Activated naive CD4-positive, alpha-beta T cell treated with anti-CD3 and anti-CD28 coated beads, Interleukin-2, amount 50 U/mL, for 72 hours (primary cell): ENCODE measurements around the gene PLSCR5. TPM values are rescaled to one million over a fixed set of nuclear protein-coding genes. Genes with fewer than 3 reads are reported as not detected.

Source experiments
- ATAC-seq, 2 donors: fragments of 150-1000 bp; cut with Tn5 transposase; 2 replicates each; pipeline ENCODE4 v1.10.0; 2021; ENCODE audit warnings: mild to moderate bottlenecking in 2 of 2, moderate library complexity in 2 of 2
- DNase-seq, 2 donors: peaks; one replicate each; pipeline ENCODE4 v3.0.0; 2021 to 2022; ENCODE audit warnings: low spot score in 2 of 2
- H3K27ac Mint-ChIP-seq, 2 donors: one replicate each; pipeline ENCODE4 v1.8.0; 2022; ENCODE audit warnings: mild to moderate bottlenecking in 2 of 2, mixed read lengths in 2 of 2
- H3K36me3 Mint-ChIP-seq, 2 donors: one replicate each; pipeline ENCODE4 v1.8.0; 2022; ENCODE audit warnings: mixed read lengths in 2 of 2
- H3K9me3 Mint-ChIP-seq, 2 donors: one replicate each; pipeline ENCODE4 v1.8.0; 2022; ENCODE audit warnings: mixed read lengths in 2 of 2
- total RNA-seq, 2 donors: library from RNA; stranded (reverse); gene quantifications; one replicate each; pipeline ENCODE4 v1.2.3, GENCODE V29; 2022

Gene PLSCR5, protein sequence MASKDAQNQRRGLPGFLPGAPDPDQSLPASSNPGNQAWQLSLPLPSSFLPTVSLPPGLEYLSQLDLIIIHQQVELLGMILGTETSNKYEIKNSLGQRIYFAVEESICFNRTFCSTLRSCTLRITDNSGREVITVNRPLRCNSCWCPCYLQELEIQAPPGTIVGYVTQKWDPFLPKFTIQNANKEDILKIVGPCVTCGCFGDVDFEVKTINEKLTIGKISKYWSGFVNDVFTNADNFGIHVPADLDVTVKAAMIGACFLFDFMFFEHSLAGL
- total RNA-seq, result not detected

DNA sequence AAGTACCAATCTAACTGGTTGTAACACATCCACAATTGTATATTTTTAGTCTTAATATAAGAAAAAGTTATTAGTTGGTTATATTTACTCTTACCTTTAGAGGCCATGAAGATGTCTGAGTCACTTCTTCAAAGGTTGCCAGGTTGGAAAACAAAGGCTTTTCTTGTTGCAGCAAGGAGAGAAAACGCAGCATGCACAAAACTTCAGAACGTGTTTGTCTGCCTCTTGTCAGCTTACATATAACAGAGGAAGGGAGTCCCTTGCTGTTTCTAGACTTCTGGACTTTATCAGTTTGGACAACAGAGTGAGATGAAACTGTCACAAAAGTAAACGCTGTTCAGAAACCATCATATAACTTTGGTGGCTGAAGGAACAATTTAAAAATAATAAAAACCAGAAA, at the start of gene PLSCR5:
Gene PLSCR5 (minus strand): TSS at position 241 of the 400 bp plus-strand sequence. CDS start 134 bp downstream, at position 107.
- ATAC-seq (no peak), DNase-seq (no peak)
- H3K9me3 Mint-ChIP-seq, result no peaks in the 10 kb centered on the region
- H3K36me3 Mint-ChIP-seq, result no peaks in the 10 kb centered on the region
- no peak within 1 kb of the TSS for H3K27ac Mint-ChIP-seq

DNA sequence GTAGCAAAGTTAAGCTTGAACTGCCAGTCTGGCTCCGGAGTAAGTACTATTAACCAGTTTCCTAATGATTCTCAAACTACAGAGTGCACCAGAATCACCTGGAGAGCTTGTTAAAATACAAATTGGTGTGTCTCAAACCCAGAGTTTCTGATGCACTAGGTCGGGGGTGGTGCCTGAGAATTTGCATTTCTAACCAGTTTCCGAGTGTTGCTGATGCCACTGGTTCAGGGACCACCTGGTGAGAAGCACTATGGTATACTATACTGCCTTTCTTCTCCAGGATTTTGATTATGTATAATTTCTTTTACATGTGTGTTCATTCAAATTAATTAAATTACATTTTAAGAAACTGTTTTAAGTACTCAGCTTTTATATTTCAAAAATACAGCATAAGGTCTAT, 48.8 kb upstream of the PLSCR5 start:
- DNase-seq (no peak), ATAC-seq (no peak)
- H3K27ac Mint-ChIP-seq, result no peak overlapping the region
- no peaks in the 10 kb centered on the region for H3K9me3 Mint-ChIP-seq
- no peaks in the 10 kb centered on the region for H3K36me3 Mint-ChIP-seq

DNA sequence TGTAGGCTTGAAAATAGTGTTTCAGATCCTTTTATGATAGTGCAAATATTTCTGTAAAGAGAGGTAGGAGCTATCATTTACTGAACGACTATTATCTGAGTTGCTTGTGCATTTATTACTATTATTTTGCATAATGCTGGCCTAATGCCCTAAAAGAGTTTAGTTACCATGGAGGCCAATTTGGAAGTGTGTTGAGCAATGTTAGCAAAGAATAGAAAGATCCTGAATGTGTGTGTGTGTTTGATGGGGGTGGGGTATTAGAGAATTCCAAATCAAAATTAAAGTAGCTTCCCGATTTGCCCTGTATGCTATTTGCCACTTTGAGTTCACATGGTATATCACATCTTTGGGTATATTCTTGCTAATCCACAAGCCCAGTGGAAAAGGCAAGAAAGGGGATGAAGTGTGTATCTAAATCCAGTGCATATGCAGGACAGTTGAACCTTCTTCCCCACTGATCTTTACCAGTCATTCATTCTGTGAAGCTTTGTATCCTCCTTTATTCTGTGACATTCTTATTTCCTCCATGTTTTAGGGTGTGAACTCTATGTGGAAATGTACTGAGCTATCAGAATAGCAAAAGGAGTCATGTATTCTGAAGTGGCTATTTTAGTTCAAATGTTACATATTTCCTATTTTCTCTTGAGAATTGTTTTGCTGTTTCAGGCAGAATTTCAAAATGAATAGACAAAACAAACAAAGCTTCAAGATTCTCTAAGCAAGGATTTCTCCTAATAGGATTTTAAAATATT, 45.7 kb upstream of the PLSCR5 start:
- no peaks in the 10 kb centered on the region for H3K36me3 Mint-ChIP-seq
- DNase-seq (no peak), ATAC-seq (no peak)
- no peaks in the 10 kb centered on the region for H3K9me3 Mint-ChIP-seq
- no peak overlapping the region for H3K27ac Mint-ChIP-seq

DNA sequence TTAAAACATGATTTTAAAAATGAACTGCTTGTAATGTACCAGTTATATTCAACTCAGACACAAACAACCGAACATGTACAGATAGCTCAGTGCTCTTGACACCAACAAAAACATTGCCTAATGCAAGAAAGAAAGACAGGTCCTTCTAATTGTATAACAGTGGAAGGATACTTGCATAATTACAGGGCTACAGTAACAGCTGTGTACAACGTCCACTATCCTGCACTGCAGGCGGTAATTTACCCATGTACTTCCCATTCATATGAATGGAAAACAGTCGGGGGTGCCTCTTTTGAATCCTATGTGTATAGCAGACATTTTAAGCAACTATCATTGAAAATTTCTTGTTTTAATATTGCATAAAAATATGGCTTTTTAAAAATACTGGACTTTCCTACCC, 41.1 kb upstream of the PLSCR5 start:
- ATAC-seq (no peak), DNase-seq (no peak)
- H3K9me3 Mint-ChIP-seq, result no peaks in the 10 kb centered on the region
- no peak overlapping the region for H3K27ac Mint-ChIP-seq
- H3K36me3 Mint-ChIP-seq, result no peaks in the 10 kb centered on the region

DNA sequence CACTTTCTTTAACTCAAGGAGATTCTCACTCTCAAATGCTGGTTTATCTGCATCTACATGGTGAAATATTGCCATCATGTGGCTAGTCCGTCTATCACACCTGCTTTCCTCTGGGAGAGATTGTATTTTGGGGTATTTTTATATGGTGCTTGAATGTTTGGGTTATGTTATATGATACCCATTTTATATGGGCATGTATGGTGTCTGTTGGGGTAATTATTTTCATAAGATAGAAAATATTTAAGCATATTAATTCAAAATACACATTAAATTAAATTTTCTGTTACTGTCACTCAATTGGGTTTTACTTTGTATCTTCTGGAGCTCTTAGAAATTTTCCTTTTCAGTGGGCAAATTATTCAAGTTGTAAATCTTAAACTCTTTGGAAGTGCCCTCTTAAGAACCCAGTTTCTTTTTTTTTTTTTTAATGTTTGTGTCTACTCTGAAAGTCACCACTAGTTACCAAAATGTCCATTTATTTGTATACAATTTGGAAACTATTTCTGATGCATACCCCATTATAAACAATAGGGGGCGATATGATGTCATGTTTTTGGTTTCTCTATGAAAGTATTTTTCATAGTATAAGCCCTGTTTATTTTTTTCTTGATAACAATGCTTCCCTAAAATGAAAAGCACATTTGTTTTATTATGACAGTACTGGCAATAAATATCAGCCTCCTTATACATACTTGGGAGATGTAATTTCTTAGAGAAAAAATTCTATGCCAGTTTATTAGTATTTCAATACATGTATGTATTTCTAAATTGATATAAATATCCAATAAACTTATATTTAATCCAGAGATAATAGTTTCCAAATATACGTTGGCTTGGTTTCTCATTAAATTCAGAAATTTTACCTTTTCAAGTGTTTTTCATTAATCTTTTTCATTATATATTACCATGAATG, 36.1 kb upstream of the PLSCR5 start:
- H3K27ac Mint-ChIP-seq, result no peak overlapping the region
- DNase-seq (no peak), ATAC-seq (peak in 1 of 2 donors; percentile 74)
- H3K36me3 Mint-ChIP-seq, result no peaks in the 10 kb centered on the region
- no peaks in the 10 kb centered on the region for H3K9me3 Mint-ChIP-seq

DNA sequence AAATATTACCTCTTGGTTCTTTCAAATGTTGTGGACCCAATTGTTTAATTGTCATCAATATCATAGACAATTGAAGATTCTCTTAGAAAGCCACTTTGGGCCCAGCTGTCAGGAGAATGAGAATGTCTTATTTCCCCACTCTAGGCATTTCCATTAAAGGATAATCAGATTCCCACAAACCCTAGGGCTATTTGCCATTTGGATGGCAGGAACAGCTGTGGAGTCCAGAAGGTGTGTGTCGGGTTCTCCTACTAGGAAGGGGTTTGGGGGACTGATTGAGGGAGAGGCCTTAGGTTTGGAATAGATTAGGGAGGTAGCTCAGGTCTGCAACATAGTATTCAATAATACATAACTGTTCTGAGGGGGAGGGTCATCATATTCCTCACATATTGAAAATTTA, 35.2 kb upstream of the PLSCR5 start:
- Mint-ChIP-seq H3K9me3 (no peaks in the 10 kb centered on the region), H3K27ac (no peak overlapping the region), H3K36me3 (no peaks in the 10 kb centered on the region)
- no peak for ATAC-seq
- no peak for DNase-seq

DNA sequence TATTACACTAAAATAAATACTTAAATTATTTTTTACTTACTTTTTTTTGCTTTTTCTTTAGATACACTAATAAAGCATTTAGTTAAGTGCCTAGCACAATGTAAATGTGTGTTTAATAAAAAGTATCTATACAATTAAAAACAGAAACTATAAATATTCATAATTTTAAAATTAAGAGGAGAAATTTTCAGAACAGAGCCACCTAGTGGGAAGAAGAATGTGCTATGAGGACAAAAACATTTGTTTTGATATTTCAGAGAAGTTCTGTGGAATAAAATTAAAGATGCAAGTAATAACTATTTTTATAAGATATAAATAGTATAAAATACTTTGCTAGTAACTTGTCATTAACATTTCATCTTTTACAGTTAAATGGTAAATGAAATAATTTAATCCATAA, 33.6 kb upstream of the PLSCR5 start:
- no peak overlapping the region for H3K27ac Mint-ChIP-seq
- ATAC-seq (no peak), DNase-seq (no peak)
- H3K36me3 Mint-ChIP-seq, result no peaks in the 10 kb centered on the region
- no peaks in the 10 kb centered on the region for H3K9me3 Mint-ChIP-seq

DNA sequence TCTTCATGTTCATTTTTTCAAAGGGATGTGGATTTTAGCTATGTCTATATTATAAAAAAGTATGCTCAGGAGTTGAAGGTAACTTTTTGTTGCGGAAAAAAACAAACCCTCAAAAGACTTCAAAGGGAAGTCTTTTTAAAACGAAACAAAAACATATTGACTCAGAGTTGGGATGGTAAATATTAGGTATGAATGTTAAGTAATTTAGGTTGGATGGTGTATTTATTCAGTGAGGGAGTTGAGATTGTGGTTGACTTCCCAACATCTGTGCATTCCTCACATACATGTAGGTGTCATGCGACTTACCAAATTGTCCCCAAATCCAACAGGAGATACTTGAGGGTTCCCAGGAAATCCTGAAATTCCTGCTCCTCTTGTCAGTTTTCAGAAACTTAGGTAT, 32.7 kb upstream of the PLSCR5 start:
- Mint-ChIP-seq H3K9me3 (no peaks in the 10 kb centered on the region), H3K27ac (no peak overlapping the region), H3K36me3 (no peaks in the 10 kb centered on the region)
- DNase-seq, result no peak
- ATAC-seq, result no peak

DNA sequence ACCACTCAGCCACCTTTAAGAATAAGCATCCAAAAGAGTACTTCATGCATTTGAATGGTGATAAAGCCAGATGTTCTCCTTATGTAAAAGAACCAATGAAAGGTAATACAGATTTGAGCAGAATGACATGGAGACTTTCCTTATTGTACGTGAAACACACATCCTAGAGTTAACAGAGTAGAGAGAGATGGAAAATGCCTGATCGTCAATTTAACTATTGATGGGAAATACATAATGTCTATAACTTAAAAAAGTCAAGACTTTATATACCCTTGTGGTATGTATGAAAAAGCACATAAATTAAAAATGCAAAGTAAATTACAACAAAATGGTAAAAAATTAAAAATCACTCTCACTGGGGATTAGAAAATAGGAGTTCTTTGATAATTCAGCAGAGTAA, 31.7 kb upstream of the PLSCR5 start:
- Mint-ChIP-seq H3K36me3 (no peaks in the 10 kb centered on the region), H3K27ac (no peak overlapping the region), H3K9me3 (no peaks in the 10 kb centered on the region)
- ATAC-seq, result no peak
- DNase-seq, result no peak

DNA sequence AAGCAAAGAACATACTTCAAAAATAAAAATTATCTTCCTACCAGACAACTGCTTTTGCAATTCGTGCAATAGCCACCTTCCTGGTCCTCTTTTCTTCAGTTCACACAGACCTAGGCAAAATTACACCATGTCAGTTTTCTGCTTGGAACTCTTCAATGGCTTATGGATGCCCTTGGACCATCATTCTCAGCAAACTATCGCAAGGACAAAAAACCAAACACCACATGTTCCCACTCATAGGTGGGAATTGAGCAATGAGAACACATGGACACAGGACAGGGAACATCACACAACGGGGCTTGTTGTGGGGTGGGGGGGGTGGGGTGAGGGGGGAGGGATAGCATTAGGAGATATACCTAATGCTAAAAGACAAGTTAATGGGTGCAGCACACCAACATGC, 29.2 kb upstream of the PLSCR5 start:
- Mint-ChIP-seq H3K36me3 (no peaks in the 10 kb centered on the region), H3K27ac (no peak overlapping the region), H3K9me3 (no peaks in the 10 kb centered on the region)
- ATAC-seq, result no peak
- DNase-seq, result no peak

DNA sequence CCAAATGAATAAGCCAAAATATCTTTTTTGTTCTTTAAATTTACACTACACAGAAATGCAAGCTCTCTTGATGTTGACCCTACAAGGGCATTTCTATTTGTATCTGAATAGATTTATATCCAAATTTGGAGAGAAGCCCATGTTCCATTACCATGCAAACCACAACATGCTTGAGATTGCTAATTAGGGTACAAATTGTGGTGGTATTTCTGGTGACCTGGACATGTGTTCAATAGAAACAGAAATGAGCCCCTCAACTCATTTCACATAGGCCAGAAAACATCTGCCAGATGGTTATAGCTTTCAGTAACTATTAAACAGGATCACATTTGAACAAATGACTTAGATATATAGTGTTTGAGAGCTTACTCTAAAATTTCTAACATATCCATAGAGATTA, 23.5 kb upstream of the PLSCR5 start:
- ATAC-seq (no peak), DNase-seq (no peak)
- Mint-ChIP-seq H3K9me3 (no peaks in the 10 kb centered on the region), H3K36me3 (no peaks in the 10 kb centered on the region), H3K27ac (no peak overlapping the region)

DNA sequence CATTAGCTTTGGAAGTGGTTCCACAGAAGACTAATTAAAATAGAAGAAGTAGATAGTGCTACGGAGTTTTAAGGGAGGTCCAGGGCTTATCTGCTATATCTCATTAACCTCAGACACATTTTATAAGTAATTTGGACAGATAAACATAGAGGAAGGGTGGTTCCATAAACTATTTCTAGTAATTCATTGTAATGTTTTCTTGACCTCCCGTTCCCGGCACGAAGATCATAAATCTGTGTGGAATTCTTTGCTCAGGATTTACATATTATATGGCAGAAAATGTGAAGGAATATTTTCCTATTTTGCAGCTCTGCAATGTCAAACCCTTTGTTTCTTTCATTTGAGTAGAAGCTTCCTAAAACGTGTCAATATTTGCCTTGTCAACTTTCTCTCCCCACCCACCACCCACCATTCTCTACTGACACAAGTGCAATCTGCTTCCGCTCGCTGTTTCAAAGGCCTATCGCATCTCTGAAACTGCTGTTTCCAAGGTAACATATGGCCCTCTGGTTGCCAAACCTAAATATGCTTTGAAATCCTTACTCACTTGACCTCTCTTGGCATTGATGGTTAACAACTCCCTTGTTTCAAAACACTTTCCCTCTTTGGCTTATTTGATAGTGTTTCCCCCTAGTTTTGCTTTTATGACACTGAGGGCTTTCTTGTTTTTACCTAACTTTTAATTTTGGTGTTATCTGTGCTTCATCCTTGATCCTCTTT, 21.4 kb upstream of the PLSCR5 start:
- DNase-seq (no peak), ATAC-seq (no peak)
- H3K27ac Mint-ChIP-seq, result no peak overlapping the region
- H3K9me3 Mint-ChIP-seq, result no peaks in the 10 kb centered on the region
- H3K36me3 Mint-ChIP-seq, result no peaks in the 10 kb centered on the region

DNA sequence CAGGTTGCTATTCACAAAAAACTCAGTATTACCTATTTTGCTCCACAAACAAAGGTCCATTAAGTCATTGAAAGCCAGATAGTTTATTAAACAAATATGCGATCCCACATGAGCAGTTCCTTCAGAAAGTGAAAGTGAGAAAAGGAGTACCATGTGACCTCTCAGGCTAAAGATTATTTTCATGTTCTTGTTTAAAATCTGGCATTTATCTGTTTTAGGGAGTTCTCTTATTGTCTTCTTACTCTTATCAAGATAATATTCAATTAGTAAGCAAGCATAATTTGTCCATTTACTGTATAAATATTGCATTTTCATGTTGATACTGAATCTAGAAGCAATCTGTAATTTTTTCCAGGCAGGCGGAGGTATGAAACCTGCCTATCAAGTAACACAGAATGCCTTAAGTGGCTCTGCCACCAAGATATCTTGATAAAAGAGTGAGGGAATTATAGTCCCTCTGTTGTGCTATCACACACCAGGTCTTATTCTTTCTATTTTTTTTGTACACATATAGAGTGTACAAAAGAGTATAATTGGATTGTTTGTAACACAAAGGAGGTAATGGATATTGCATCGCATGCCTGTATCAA, 20.1 kb upstream of the PLSCR5 start:
- DNase-seq (no peak), ATAC-seq (no peak)
- Mint-ChIP-seq H3K9me3 (no peaks in the 10 kb centered on the region), H3K36me3 (no peaks in the 10 kb centered on the region), H3K27ac (no peak overlapping the region)

DNA sequence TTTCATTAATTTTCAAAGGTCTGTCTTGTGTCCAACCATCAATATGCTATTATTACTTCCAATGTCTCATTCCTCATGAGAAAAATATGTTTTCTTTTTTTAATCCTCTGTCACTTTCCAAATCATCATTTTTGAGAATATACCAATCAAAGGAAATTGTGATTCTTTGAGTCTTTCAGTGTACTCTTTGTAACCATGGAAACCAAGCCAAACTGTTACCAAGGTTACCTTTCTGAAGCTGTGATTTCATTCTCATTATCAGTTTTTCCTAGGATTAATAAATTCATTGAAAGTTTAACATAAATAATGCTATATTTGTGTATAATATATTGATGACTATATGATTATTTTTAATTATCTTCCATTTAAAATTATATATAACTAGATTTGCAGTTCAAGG, 16.6 kb upstream of the PLSCR5 start:
- DNase-seq, result no peak
- H3K27ac Mint-ChIP-seq, result no peak overlapping the region
- H3K36me3 Mint-ChIP-seq, result no peaks in the 10 kb centered on the region
- ATAC-seq, result no peak
- no peaks in the 10 kb centered on the region for H3K9me3 Mint-ChIP-seq

DNA sequence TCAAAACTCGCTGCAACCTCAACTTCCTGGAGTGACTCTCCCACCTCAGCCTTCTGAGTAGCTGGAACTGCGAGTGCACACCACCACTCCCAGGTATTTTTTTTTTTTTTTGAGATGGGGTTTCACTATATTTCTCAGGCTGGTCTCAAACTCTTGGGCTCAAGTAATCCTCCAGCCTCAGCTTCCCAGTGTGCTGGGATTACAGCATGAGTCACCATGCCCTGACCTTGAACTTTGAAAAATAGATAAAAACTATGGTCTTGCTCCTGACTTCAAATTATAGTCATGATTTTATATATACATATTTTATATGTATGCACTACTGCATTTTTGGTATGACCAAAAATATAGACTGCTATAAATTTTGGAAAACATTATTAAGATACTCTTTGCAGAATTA, 6.9 kb upstream of the PLSCR5 start:
- H3K9me3 Mint-ChIP-seq, result no peaks in the 10 kb centered on the region
- no peak overlapping the region for H3K27ac Mint-ChIP-seq

DNA sequence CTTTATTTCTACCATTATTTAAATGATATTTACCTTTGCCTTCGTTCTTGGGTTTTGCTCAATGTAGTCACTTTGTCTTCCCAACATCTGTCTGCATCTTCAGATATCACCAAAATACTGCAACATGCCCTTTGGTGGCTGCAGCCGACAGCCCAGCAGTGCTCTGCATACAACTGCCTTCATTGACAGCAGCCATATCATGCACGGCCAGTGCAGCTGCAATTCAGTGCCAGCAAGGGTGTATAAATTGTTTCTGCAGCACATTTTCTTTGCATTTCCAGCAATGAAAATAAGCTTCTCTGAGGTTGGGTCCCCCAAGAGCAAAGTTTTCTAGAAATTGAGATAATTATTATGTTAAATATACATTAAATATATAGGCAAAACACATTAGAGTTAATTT, 6.0 kb upstream of the PLSCR5 start:
- ATAC-seq (no peak), DNase-seq (no peak)
- Mint-ChIP-seq H3K27ac (no peak overlapping the region), H3K9me3 (no peaks in the 10 kb centered on the region), H3K36me3 (no peaks in the 10 kb centered on the region)

More for the DNA sequence above, 6.9 kb upstream of the PLSCR5 start:
- ATAC-seq (no peak), DNase-seq (no peak)
- no peaks in the 10 kb centered on the region for H3K36me3 Mint-ChIP-seq
